HG02884 (cell line): Measurements from ENCODE around the gene ADGRD1.

ENCODE experiments used
- ATAC-seq: cut with Tn5 transposase; IDR thresholded peaks from one replicate; pipeline ENCODE4 v1.9.1; 2021; ENCODE audit warnings: mild to moderate bottlenecking, moderate library complexity; ENCODE audit not compliant: unreplicated experiment

ADGRD1 gene

DNA sequence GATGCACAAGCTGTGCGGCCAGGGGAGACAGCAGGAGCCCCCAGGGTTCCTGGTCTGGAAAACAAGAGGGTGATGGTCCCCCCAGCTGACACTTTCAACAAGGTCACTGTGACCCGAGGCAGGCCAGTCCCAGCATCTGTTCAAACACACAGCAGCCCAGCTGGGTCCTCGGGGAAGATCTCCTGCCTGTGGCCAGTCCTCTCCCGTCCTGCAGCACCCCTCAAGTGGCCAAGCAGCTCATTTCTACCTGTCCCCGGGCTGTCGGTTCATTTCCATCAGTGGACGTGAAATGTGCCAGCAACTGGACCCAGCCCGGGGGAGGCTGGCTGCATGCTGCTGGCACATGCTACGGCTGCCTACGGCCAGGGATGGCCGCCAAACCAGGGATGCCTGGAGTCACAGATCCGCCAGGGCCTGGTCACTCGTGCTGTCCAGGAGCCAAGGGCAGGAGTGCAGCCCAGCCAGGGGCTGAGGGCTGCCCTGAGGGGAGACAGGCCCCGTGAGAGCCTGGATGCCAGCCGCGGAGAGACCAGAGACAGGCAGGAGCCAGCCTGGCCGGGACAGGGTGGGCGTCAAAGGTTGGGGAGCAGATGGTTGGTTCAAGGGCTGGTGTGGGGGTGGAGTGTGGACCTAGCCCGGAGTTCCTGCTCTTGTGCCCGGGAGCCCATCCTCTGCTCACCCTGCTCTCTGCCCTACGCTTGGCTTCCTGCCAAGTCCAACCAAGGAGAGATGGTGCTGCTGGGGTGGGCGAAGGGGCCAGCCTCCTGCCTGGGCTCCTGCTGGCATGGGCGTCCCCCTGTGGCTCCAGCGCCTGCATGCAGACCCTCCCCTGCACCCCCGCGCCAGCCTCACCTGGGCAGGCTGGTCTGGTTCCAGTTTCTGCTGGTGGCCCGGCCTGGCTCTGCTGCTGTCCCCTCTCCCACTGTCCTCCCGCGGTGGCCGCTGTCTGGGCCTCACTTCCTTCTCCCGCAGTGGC, 143.8 kb downstream of the ADGRD1 start:
- no peak for ATAC-seq

DNA sequence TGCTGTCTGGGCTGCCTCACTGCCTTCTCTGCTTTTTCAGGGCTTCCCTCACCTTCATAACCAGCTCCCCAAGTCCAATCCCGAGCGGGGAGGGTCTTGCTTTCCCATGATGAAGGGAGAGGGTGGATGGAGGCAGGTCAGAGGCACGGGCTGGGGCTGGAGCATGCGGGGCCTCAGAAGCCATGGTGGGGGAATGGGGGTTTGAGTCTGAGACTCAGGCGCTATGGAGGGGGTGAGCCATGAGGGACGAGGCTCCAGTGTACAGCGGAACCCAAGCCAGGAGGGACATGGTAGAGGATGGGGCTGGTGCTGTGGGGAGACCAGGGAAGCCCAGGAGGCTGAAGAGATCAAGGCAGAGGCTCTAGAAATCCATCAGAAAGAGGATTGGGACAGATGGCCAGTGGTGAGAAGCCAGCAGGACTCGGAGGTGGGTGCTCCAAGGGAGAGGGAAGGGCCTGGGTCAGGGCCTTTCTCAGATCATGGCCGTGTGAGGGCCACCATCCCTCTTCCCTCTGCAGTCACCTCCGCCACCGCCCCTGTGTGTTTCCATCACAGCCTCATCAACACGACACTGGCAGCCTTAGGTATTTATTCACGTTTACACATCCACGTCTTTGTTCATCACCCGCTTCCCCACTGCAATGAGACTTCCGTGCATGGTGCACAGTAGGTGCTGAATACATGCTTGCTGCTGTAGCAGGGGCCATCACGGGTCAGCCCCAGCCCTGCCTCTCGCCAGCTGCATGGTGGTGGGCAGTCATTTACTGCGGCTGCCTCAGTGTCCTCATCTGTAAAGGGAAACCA, 144.7 kb downstream of the ADGRD1 start:
- ATAC-seq: no peak

DNA sequence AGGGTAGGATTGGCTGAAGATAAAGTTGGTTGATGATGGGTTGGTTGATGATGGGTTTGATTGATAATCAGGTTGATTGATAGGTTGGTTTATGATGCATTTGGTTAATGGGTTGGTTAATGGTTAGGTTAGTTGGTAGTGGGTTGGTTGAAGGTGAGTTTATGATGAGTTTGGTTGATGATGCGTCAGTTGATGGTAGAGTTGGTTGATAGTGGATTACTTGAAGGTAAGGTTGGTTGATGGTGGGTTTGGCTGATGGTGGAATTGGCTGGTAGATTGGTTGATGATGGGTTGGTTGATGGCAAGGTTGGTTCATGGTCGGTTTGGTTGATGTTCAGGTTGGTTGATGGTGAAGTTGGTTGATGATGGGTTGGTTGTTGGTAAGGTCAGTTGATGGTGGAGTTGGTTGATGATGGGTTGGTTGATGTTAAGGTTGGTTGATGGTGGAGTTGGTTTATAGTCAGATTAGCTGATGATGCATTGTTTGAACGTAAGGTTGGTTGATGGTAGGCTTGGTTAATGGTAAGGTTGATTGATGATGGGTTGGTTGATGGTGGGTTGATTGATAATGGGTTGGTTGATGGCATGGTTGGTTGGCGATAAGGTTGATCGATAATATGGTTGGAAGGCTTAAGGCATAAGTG, 146.4 kb downstream of the ADGRD1 start:
- no peak for ATAC-seq

DNA sequence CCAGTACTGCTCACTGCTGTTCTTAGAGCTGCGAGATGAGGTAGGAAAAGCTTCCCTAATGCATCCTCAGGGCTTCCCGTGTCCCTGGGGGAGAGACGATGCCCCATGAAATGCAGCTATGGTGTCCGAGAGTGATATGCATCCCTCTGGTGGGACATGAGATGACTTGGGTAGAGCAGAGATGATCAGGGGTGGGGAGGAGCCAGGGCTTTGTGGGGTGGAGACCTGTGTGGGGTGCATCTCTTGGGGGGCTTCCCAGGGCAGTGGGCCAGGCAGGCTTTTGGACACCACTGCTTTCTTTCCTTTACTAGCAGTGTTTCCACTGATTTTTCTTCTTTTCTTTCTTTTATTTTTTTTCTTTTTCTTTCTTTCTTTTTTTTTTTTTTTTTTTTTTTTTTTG, 147.3 kb downstream of the ADGRD1 start:
- ATAC-seq: no peak

DNA sequence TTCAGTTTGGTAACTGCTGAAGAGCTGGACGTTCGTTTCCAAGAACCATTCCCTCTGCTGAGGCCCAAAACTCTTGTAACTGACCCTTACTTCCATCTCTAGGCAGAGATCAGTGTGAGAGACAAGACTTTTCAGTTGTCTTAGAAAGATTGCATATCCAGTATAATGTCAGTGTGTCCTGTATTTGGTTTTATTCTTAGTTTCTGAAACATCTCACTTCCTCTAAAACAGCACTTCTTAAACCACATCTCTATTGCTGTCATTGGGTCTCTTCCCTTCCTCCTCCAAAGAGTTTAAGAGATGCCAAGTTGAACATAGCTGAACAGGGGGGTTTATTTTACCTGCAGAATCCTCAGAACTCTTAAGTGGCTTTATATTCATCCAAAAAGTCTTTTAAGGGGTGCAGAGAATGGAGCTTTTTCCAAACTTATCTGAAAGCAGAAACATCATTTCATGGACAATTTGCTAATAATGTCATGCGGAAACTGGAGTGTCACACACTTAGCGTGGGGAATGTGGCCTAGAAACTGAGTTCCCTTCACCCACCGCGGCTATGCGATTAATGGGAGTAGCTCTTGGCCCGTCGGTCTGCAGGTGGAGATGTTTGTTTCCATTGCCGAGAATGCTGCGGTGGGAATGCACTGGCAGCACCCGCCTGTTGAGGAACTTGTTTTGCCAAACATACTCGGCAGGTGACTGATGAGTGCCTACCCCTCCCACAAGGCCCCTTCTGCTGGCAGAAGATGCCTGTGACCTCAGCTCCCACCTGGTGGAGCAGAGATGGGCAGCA, 148.2 kb downstream of the ADGRD1 start:
- peak; percentile 84 for ATAC-seq

DNA sequence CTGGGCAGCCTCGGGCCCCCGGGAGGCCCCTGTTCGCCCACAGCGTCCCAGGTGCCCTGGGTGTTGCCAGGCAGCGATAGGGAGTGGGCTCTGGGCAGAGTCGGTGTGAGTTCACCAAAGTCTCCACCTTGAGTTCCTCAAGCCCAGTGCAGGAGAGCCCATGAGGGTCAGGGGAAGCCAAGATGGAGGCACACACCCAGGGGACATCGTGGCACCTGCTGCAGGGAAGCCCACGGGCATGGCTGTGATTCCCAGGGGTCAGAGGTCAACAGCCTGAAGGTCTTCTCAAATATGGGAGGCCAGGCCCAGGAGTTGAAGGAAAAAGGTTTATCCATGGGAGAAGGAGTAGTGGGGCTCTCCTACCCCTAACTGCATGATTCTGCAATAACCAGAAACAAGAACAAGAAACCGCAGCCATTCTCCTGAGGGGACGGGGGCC, 148.8 kb downstream of the ADGRD1 start:
- no peak for ATAC-seq

DNA sequence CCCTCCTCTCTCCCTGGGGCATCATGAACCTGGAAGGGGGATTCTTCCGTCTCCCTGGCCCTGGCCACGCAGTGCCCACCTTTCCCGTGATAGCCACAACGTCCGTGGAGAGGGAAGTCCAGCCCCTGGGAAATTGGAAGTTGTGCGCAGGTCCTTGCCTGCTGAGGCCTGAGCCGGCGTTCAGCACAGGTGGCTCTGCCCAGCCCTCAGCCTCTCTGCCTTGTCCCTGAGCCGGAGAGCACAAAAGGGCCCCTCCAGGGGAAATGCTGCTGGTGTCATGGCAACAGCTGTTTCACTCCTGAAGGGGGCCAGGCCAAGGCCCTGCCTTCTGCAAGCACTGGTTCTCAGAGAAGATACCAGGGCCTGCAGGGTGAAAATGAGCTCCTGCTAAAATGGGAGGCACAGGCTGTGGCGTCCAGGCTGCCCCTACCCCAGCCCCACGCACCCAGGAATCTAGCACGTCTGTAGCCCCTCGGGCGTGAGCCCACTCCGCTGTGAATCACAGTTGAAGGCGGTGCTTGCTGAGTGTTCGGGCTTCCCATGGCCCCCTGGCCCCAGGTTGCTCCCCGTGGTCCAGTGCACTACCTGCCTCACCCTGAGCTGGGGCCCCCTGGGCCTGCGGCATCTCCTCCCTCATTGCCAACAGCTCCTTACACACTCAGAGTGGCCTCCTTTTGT, 149.4 kb downstream of the ADGRD1 start:
- no peak for ATAC-seq

DNA sequence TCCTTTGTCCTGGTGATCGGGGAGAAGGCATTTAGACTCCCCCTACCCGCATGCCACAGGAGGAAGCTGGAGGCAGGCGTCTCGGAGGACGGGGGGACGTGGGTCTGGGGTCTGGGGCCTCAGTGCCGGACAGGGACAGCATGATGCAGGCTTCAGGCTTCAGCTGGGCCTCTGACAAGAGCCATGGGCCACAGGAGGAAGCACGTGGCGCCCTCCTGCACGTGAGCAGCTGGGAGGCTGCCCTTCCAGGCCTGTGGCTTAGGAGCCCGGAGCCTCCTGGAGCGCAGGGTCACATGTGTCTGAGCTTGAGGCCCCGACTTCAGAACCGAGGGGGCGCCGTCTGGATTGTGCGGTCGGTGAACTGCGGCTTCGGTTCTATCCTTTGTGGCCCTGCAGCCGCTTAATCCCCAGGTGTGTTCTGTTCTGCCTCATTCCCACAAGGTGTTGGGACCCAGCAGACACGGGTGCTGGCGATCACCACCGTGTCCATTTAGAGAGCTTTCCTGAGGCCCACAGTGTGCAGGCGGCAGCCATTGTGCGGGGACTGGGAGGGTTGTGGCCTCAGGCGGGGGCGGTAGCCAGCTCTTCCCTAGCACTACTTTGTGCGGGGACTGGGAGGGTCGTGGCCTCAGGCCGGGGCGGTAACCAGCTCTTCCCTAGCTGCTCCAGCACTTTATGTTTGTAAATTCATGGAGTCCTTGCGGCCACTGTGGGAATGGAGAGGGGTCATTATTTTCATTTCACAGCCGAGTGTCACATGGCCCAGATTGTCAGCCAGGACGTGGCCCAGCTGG, 150.2 kb downstream of the ADGRD1 start:
- ATAC-seq: no peak

DNA sequence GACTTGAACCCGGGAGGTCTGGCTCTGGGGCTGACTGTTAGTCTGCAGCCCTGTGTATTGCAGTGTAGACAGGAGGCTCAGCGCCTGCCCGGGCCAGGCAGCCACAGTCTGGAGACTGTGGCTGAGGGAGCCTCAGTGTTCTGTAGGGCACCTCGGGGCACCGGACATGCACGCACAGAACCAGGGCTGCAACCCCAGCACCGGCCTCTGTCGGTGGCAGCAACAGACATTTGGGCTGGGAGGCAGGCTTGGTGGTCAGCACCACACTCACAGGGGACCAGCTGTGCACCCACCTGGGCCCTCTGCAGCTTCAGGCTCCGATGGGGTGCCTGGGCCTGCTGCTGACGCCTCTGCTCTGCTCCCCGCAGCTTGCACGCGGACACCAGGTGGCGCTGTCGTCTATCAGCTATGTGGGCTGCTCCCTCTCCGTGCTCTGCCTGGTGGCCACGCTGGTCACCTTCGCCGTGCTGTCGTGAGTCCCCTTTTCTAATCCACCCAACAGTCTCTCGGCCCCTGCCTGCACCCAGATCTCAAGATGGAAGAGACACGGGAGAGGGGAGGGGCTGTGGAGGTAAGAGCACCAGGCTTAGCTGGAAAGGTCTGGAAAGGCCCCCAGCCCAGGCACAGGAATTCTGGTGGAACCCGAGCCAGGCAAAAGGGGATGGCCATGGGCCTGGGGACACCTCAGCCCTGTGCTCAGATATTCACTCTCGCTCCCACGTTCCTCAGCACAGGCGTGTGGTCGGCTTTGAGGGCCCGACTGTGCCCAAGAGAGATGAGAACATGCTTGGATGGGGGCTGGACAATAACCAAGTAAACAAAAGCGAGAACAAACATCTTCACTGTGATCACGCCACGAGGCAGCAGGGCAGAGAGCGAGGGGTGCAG, 151.0 kb downstream of the ADGRD1 start:
- peak; percentile 46 for ATAC-seq

DNA sequence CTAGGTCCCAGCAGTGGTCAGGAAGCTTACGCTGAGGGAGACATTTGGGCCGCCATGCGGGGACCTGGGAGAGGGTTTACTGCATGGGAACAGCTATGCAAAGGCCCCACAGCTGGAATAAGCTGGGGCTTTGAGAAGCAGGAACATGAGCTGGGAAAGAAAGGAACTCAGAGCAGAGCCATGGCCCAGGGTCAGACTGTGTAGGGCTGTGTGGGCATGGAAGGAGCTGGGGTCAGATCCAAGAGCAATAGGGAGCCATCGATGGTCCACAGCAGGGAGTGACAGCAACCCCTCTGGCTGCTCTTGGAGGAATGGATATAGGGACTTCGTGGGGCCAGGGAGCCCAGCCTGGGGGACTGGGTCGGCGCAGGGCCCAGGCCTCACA, 151.6 kb downstream of the ADGRD1 start:
- ATAC-seq: no peak

DNA sequence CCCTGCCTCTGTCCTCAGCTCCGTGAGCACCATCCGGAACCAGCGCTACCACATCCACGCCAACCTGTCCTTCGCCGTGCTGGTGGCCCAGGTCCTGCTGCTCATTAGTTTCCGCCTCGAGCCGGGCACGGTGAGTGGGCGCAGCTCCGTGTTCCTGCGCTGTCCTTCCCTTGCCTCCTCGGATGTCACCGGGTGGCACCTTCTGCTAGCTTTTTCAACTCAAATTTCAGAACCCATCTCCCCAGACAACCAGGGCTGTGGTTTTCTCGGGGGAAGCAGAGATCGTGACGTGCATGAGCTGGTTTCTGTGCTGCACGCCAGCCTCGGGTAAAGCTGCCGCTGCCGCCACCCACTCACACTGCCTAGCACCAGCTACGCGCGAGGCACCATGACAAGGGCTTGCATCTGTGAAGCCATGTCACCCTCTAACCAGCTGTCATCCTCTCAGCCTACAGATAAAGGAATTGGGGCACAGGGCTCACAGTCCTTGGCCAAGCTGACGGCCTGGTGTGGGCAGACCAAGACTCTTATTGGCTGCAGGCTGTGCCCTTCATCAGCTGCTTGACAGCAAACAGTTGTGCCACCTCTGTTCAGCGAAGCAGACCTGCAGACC, 152.1 kb downstream of the ADGRD1 start:
- ATAC-seq: no peak

DNA sequence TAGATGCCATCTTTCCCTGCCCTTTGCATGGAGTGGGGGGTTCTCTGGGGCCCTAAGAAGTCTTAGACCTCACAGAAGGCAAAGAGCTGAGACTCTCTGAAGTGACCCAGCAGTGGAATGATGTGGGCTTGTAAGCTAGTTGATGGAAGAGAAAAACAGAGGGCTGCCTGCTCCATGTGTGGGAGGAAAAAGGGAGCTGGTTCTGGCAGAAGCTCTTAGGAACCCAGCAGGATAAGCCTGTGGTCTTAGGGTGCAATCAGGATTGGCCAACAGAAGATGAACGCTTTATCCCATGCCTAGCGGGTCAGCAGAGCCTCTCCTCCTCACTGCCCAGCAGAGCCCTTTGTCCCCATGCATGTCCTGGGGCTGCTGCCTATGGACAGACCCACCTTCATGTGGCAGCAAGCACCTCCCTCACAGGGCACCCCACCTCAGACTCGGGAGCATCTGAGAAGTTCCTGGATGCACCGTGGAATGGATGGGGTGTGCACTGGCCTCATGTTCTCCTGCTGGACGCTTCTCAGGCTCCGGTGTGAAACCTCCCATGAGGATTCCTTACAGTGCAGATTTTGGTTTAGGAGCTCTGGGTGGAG, 152.7 kb downstream of the ADGRD1 start:
- ATAC-seq: no peak

DNA sequence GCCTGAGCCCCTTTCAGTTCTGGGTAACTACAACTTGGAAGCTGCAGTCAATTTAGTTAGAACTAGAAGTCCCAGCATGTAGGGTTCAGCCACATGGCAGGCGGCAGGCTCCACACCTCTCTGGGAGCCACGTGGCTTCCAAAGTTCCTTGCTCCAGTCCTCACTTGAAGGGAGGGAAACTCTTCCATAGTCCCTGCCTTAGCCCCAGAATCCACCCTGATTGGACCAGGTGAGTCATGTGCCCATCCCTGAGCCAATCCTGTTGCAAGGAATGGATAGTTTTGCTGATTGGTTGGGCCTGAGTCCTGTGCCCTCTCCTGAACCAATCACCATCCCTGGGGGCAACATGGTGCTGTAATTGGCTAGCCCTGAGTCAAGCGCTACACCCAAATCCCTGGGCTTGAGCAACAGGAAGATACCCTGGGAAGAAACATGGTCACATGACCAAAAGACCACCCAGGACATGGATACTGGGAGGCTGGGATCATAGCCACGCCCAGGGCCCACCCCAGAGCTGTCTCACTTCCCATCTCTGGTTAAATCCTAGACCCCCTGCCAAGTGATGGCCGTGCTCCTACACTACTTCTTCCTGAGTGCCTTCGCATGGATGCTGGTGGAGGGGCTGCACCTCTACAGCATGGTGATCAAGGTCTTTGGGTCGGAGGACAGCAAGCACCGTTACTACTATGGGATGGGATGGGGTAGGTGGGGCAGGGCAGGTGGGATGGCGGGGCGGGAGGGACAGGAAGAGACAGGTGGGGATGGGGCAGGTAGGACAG, 154.7 kb downstream of the ADGRD1 start:
- ATAC-seq: no peak

DNA sequence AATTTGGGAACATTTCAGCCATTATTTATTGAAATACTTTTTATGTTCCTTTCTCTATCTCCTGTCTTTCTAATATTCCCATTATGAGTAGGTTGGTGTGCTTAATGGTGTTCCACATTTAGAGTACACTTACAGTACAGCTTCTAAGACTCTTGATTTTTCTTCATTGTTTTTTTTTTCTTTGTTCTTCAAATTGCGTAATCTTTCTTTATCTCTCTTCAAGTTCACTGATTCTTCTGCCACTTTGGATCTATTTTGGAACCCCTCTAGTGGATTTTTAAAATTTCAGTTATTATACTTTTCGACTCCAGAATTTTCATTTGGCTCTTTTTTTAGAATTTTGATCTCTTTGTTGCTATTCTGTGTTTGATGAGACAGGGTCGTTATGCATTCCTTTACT, 157.7 kb downstream of the ADGRD1 start:
- ATAC-seq: no peak

DNA sequence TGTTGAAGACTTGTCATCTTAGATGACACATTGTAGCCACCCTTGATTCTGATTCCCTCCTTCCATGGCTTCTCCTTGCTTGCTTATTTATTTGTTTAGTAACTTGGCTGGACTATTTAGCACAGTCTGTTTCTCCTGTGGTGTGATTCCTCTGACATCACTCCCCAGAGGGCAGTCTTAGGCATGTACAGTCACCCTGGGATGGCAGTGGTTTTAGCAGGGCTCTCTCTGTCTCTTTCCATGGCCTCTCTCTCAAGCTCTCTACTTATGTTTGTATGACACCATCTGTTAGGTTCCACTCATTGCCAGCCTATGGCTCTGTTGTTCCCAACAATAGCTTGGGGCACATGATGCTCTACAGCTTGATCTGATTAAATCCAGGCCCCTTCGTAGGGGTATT, 158.3 kb downstream of the ADGRD1 start:
- ATAC-seq: no peak

DNA sequence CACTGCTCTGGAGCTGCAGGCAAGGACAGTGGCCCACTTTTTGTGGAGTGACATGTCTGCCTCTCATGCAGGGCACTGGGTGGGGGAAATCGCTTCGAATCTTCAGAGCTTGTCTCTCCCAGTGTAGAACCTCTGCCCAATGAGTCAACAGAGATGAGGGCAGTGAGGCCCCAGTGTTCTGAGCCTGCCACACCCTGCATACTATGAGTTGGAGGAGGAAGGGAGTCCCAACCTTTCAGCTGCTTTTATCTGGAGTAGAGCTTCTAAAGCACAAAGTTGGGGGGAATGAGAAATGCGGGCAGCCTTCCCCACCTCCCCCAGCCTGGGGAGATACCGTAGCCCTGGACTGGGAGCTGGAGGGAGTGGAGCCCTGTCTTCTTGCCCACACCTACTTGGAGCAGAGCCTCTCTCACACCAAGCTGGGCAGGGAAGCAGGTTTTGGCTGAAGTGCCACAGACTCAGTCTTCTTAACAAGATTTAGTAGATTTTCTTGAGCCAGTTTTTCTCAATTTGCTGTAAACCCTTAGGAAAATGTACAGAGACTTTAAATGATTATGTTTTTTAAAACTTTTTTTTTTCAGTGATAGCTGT, 159.1 kb downstream of the ADGRD1 start:
- no peak for ATAC-seq
